Thoracic aorta (tissue), 2 donors: ENCODE measurements around the gene RELB. TPM values are rescaled to one million over a fixed set of nuclear protein-coding genes. Genes with fewer than 3 reads are reported as not detected.

Experiments
- ATAC-seq: fragments of 150-250 bp; one replicate; pipeline ENCODE4 v1.8.0; 2017; ENCODE audit warnings: low read depth; ENCODE audit not compliant: insufficient number of reproducible peaks, low FRiP score
- DNase-seq: peaks from one replicate; pipeline ENCODE4 v3.0.0-alpha.2; 2020; ENCODE audit warnings: low spot score
- H3K27ac ChIP-seq, 2 donors: fragments of 200-600 bp; sonication (generic); 1 replicate in 1 of 2; 2 replicates in 1 of 2; pipeline ENCODE4 v1.5.1; 2016; ENCODE audit warnings: mild to moderate bottlenecking in 2 of 2, moderate library complexity in 2 of 2
- H3K27me3 ChIP-seq: fragments of 200-600 bp; sonication (generic); replicated peaks from 2 replicates; pipeline ENCODE4 v1.6.0; 2016; ENCODE audit warnings: mild to moderate bottlenecking; ENCODE audit not compliant: insufficient read depth
- H3K36me3 ChIP-seq: fragments of 200-600 bp; sonication (generic); one replicate; pipeline ENCODE4 v1.5.1; 2016
- H3K4me1 ChIP-seq, 2 donors: fragments of 200-600 bp; sonication (generic); 1 replicate in 1 of 2; 2 replicates in 1 of 2; pipeline versions ENCODE4 v1.5.1 to v1.6.0; 2016; ENCODE audit warnings: low read depth in 2 of 2, mild to moderate bottlenecking in 1 of 2; ENCODE audit not compliant: control insufficient read depth in 1 of 2
- H3K4me3 ChIP-seq: fragments of 200-600 bp; sonication (generic); 2 replicates; pipeline ENCODE4 v1.5.1; 2016; ENCODE audit warnings: mild to moderate bottlenecking
- H3K9me3 ChIP-seq: fragments of 200-600 bp; sonication (generic); 2 replicates; pipeline ENCODE4 v1.5.1; 2016
- CTCF ChIP-seq: fragments of 200-600 bp; sonication (generic); IDR thresholded peaks from one replicate; pipeline ENCODE4 v1.5.1; 2019; ENCODE audit warnings: antibody characterized with exemption
- total RNA-seq, 2 donors: library from RNA; depleted of rRNA; stranded (reverse); fragments of >200 nt; gene quantifications; one replicate each; pipeline versions ENCODE4 v1.1.0 to v1.2.3, GENCODE V29; 2016

The RELB gene
- total RNA-seq, 2 donors from 2014 or later = 20.6 to 38.6 TPM

- ATAC-seq = no peak
Measured at GRCh38 chr19:45058622-45059159, 57.4 kb downstream of the RELB start.

GRCh38 chr19:45059258-45059965 is 58.1 kb downstream of the RELB start:
- H3K36me3 ChIP-seq = peaks cover 94% of the 10 kb centered on the region
- no peak overlapping the region for H3K27ac ChIP-seq
- H3K9me3 ChIP-seq = no peaks in the 10 kb centered on the region
- no peaks in the 10 kb centered on the region for H3K4me1 ChIP-seq
- DNase-seq = no peak
- peak; percentile 73 for TF ChIP-seq CTCF
- H3K27me3 ChIP-seq = no peaks in the 10 kb centered on the region
- no peak overlapping the region for H3K4me3 ChIP-seq
- peak; percentile 32 for ATAC-seq

More at GRCh38 chr19:45058622-45059159, 57.4 kb downstream of the RELB start:
- Histone ChIP-seq H3K27ac (no peak overlapping the region), H3K4me3 (no peak overlapping the region), H3K36me3 (peaks cover 94% of the 10 kb centered on the region), H3K27me3 (no peaks in the 10 kb centered on the region), H3K9me3 (no peaks in the 10 kb centered on the region), H3K4me1 (no peaks in the 10 kb centered on the region)
- no peak for DNase-seq
- no peak for TF ChIP-seq CTCF

- Histone ChIP-seq H3K4me3 (no peak overlapping the region), H3K27ac (no peak overlapping the region), H3K4me1 (no peaks in the 10 kb centered on the region), H3K9me3 (no peaks in the 10 kb centered on the region), H3K36me3 (peaks cover 84% of the 10 kb centered on the region), H3K27me3 (no peaks in the 10 kb centered on the region)
- TF ChIP-seq CTCF = no peak
- ATAC-seq = no peak
- no peak for DNase-seq
Measured at GRCh38 chr19:45061965-45062364, 60.7 kb downstream of the RELB start.

GRCh38 chr19:45063851-45064801 is 62.9 kb downstream of the RELB start:
- Histone ChIP-seq H3K36me3 (peaks cover 74% of the 10 kb centered on the region), H3K27ac (no peak overlapping the region), H3K4me3 (no peak overlapping the region), H3K27me3 (no peaks in the 10 kb centered on the region), H3K4me1 (no peaks in the 10 kb centered on the region), H3K9me3 (no peaks in the 10 kb centered on the region)
- TF ChIP-seq CTCF = no peak
- ATAC-seq = no peak
- no peak for DNase-seq
